HS-5 (cell line): ENCODE data around the gene WWC2.
"Not testable (repeated sequence)": the region's sequence is repeated elsewhere in the genome, so short reads cannot be mapped to it uniquely, and the experiment has no call there.

Source experiments
- DNase-seq: peaks from one replicate; pipeline ENCODE4 v3.0.0-alpha.2; 2012; ENCODE audit warnings: low read depth

Gene WWC2

DNA sequence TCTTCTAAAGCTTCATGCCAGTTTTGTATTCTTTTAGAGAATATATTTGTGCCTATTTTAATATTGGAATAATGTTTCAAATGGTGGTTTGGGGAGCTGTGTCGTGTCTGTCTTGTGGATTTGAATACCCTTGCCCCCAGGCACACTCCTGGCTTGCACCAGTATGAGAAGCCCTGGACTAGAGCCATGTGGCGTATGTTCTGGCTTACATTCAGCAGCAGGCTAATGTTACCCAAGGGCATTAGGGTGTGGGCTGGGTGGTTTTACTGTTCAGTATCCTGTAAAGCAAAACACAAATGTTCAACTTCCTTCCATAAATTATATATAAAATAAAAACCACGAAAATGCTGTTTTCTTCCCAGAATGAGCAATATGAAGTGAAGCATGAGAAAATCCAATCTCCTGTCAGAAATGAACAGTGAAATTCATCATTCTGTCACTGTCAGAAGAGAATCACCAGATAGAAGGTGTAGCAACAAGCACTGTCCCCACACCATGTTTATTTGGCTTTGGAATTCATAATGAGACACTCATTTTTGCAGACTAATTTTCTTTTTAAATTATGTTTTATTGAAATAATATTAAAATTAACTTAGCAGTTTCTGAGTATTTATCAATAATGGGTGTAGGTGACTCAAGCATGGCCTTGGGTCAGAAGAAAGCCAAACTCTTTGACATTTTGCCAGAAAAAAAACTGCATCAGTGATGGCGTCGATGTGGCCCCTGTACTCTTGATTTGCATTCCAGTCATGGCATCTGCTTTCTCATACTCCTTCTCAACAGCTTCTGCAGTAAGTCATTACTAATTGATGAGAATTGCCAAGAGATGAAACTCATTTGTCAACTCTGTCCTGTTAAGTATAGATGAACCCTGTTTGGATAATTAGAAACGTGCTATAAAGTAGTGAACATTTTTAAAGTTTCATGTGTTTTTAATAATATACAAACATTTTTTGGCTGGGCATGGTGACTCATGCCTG lies 43.8 kb downstream of the WWC2 start:
- DNase-seq, result peak; percentile 48

DNA sequence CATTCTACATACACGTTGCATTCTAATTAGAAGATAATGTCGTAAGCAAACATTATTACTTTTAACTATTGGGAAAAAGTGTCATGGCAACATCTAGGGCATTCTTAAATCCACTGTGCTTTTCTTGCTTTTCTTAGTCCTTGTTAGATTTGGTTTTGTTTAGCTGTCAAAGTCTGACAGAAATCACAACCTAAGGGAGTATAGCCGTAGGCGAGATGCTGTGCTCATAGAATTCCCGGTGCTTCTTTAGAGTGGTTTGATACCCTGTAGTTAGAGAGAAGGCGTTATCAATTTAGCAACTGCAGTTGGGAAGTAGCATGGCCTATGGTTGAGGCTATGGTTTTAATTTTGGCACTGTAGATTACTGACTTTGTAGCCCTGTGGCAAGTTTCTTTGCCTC lies 45.7 kb downstream of the WWC2 start:
- DNase-seq, result no peak

GRCh38 chr4:183145773-183146172 lies 46.7 kb downstream of the WWC2 start:
- no peak for DNase-seq

DNA sequence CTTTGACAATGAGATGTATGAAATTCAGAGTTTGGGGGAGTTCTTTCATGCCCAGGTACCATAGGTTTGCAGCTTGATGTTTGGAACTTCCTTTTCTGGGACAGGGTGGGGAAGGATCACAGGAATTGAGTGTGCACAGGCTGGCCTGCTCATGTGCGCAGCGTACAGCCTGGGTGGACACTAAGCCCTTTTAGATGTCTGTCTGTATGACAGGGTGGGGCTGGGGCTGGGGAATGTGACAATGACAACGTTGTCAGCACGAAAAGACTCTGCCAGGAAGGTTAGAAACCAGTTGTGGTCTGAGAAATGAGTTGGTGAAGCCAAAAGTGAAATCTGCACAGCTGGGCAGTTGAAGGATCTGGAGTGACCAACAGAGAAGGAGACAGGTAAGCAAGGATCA lies 47.4 kb downstream of the WWC2 start:
- DNase-seq, result no peak

GRCh38 chr4:183147196-183147595 lies 48.1 kb downstream of the WWC2 start:
- no peak for DNase-seq

GRCh38 chr4:183147983-183148382 lies 48.9 kb downstream of the WWC2 start:
- DNase-seq, result no peak

- no peak for DNase-seq
Measured at GRCh38 chr4:183149616-183150539, 50.8 kb downstream of the WWC2 start.

DNA sequence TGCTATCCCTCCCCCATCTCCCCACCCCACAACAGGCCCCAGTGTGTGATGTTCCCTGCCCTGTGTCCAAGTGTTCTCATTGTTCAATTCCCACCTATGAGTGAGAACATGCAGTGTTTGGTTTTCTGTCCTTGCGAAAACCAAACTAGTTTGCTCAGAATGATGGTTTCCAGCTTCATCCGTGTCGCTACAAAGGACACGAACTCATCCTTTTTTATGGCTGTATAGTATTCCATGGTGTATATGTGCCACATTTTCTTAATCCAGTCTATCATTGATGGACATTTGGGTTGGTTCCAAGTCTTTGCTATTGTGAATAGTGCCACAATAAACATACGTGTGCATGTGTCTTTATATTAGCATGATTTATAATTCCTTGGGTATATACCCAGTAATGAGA lies 51.6 kb downstream of the WWC2 start:
- DNase-seq, result not testable (repeated sequence)

- DNase-seq, result not testable (repeated sequence)
Measured at GRCh38 chr4:183152232-183152631, 53.2 kb downstream of the WWC2 start.

- no peak for DNase-seq
Measured at GRCh38 chr4:183153190-183153916, 54.3 kb downstream of the WWC2 start.

DNA sequence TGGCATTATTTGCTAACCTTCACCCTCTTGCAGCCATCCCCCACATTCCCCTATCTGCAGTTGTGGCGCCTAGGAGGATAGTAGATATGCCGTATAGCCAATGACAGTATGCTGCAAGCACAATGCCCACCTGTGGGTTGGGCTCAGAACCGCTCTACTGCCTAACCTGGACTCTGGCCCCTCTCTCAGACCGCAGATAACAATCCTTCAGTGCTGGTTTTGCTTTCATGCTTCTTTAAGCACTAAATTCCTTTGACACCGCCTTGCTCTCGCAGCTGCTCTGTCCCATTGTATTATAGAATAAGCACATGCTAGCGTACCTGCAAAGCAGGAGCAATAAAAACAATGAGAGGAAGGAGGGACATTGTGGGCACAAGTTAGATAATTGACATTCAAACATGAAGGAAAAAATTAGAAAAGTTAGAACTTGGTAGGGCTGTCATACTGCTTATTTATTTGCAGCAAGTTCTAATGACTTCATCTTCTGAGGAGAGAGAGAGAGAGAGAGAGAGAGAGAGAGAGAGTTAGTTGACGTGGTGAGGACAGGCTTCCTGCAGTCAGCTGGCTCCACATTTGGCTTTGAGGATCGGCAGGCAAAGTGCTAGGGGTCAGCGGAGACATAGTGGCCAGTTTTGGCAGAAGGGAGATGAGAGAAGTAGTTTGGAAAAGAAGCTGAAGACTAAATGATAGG lies 55.8 kb downstream of the WWC2 start:
- DNase-seq, result no peak

GRCh38 chr4:183155450-183156184 lies 56.6 kb downstream of the WWC2 start:
- no peak for DNase-seq

DNA sequence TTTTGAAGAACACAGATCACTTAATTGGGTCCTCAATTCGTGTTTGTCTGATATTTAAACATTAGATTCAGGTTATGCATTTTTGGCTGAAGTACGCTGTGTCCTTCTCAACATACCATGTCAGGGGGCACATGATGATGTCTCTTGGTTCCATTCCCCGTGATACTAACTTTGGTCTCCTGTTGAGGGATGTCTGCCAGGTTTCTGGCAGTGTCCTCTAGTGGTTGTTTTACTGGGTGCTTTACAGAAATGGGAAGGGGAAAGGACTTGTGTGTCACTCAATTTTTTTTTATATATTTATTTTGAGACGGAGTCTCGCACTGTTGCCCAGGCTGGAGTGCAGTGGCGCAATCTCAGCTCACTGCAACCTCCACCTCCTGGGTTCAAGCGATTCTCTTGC lies 58.2 kb downstream of the WWC2 start:
- DNase-seq, result no peak

DNA sequence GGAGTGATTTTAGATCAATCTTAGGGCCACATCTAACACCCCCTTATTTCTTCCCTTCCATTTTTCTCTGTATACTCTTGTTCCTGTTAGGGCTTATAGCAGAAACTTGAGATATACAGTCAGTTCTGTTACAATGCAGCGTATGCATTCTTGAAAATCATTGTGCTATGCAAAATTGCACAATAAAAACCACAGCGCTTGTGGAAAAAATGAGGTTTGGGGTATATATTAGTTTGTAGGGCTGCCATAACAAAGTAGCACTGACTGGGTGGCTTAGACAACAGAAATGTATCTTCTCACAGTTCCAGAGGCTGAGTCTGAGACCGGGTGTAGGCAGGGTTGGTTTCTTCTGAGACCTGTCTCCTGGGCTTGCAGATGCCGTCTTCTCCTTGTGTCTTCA lies 59.0 kb downstream of the WWC2 start:
- DNase-seq, result peak; percentile 49

GRCh38 chr4:183161630-183162029 lies 62.6 kb downstream of the WWC2 start:
- no peak for DNase-seq

DNA sequence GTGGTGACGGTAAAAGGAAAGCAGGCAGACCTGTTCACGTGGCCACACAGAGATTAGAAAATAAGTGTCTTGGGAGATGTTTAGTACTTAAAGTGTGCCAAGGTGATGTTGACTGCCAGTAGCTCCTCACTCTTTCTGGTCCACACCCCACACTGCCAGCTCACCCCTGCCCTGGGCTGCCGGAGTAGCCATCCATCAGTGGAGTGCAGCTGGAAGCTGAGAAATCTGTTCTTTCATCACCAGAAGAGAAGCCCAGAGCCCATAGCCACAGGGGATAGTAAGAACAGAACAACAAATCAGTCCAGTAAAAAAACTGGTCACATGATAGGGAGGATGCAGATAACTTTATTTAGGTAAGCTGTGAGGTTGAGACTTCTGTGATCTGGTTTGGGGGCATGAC lies 64.1 kb downstream of the WWC2 start:
- DNase-seq, result no peak

GRCh38 chr4:183164963-183165362 lies 65.9 kb downstream of the WWC2 start:
- DNase-seq, result no peak

- no peak for DNase-seq
Measured at GRCh38 chr4:183165376-183165775, 66.3 kb downstream of the WWC2 start.

GRCh38 chr4:183170894-183171293 lies 71.8 kb downstream of the WWC2 start:
- no peak for DNase-seq

GRCh38 chr4:183171484-183172267 lies 72.6 kb downstream of the WWC2 start:
- no peak for DNase-seq
